GM18870 (cell line): ENCODE data around the gene SRPRB.

Source experiments
- ATAC-seq: cut with Tn5 transposase; IDR thresholded peaks from one replicate; pipeline ENCODE4 v1.9.1; 2021; ENCODE audit warnings: moderate library complexity; ENCODE audit not compliant: unreplicated experiment

The SRPRB gene

DNA sequence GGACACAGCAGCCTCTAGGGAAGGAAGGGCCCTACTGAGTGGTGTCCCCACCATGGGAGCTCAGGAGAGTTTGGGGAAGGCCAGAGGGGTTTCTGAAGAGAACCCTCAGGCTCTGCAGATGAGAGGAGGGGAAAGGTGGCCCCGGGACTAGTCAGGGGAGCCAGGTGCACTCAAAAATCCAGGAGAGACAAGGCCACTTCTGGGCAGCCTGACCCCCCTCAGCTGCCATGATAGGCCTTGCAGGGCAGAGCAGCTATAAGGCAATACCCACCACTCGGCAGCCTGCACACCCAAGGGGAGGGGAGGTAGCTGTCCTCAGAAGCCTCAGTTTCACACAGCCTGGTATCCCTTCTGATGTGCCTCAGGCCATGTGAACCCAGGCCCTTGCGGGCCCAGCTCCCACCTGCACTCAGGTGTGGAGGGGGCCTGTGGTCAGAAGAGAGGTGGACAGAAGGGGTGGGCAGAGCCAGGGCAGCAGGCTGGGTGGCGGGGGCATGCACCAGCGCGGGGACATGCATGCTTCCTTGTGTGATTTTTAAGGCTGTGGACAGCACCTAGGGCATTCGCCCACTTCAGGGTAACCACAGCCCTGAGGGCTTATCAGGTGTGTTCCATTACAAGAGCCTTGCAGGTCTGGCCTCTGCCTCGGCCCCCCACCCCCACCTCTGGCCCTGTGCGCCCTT, 34.6 kb downstream of the SRPRB start:
- ATAC-seq: no peak

GRCh38 chr3:133840767-133841166, 35.2 kb downstream of the SRPRB start:
- no peak for ATAC-seq

- no peak for ATAC-seq
These were observed 35.6 kb downstream of the SRPRB start for GRCh38 chr3:133841196-133841595.

GRCh38 chr3:133842158-133842557, 36.5 kb downstream of the SRPRB start:
- no peak for ATAC-seq

DNA sequence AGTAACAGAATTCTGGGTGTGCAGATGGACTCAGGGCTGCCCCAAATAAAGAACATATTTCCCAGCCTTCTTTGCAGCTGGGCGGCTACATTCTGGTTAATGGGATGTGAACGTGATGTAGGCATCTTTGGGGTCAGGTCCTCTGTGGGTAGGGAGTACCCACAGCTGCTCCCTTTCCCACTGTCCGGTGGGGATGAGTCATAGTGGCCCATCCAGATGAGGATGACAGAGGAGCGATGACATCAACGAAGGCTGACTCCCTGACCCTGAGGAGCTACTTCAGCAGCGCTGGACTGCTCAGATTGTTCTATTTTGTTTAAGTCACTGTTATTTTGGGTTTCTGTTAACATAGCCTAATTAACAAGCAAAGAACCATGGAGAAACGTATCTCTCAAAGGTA, 38.0 kb downstream of the SRPRB start:
- ATAC-seq: no peak

- ATAC-seq: no peak
These were observed 39.5 kb downstream of the SRPRB start for GRCh38 chr3:133845127-133845526.

DNA sequence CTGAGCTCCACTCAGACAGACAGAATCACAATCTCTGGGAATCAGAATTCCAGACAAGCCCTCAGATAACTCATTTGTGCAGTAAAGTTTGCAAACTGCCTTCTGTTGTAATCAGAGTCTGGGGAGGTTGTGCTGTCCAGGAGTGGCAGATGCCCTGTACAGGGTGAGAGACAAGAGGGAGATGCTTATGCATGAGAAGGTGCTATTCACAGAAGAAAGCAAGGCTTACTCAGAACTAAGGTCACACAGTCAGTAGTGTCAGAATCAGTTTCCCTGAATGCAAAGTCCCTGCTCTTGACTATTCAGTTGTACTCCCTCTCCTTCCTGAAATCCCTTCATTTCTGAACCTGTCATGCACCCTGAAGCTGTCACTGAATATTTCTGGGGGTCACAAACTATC, 43.7 kb downstream of the SRPRB start:
- no peak for ATAC-seq

GRCh38 chr3:133850034-133850433, 44.4 kb downstream of the SRPRB start:
- ATAC-seq: no peak

GRCh38 chr3:133851266-133851906, 45.8 kb downstream of the SRPRB start:
- peak; percentile 37 for ATAC-seq

DNA sequence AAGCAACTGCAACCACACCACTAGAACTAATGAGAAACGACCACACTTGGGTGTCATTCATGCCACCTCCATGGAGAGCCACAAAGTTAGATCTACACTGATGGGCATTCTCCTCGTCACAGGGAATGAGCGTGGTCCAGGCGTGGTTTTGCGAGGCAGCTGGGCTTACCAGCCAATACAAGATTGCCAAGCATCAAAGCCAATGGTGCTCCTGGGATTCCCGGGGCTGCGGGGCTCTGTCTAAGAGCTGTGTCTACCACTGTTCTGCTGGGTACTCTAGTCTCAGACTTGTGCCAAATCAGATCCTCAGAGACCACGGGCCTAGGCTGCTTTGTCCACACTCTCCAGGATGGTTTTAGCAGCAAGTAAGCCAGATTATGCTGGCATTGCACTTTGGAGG, 46.3 kb downstream of the SRPRB start:
- no peak for ATAC-seq

- ATAC-seq: no peak
These were observed 47.7 kb downstream of the SRPRB start for GRCh38 chr3:133853063-133853924.

DNA sequence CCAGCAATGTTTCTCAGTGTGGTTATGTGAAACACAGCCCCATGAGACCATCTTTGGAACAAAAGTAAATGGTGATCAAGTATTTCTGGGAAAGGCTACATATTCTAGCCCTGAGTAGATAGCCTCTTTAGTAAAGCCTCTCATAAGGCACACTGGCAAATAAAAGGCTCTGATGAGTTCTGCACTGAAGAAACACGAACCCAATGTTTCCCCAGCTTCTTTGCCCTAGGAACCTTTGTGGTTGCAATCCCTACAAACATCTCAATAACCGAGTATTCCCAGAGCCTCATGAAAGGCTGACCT, 48.3 kb downstream of the SRPRB start:
- ATAC-seq: no peak

- ATAC-seq: no peak
These were observed 48.8 kb downstream of the SRPRB start for GRCh38 chr3:133854264-133855001.

- ATAC-seq: no peak
These were observed 49.4 kb downstream of the SRPRB start for GRCh38 chr3:133855002-133855370.

DNA sequence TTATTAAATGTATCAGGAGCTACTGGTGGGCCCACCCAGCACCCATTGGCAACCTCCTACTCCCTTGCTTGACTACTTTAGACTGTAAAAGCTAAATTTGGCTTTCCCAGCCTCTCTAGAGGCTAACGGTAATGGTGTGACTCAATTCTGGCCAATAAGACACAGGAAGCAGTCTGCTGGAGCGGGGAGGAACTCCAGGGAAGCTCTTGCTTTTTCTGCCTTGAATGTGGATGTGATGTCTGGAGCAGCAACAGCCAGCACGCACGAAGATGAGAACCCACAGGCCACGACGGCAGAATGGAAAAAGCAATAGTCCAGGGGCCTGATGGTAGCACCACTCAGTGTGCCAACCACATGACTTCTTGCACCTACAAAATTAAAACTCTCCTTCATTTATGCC, 50.2 kb downstream of the SRPRB start:
- no peak for ATAC-seq

DNA sequence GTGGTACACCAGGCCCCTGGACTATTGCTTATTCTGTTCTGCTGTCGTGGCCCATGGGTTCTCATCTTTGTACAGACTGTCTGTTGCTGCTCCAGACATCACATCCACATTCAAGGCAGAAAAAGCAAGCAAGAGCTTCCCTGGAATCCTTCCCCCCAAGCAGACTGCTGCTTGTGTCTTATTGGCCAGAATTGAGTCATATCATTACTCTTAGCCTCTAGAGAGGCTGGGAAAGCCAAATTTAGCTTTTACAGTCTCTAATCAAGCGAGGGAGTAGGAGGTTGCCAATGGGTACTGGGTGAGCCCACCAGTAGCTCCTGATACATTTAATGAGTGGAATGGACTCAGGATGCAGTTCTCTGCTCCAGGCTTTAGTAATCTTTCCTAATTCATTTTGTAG, 50.7 kb downstream of the SRPRB start:
- no peak for ATAC-seq

GRCh38 chr3:133857767-133858166, 52.2 kb downstream of the SRPRB start:
- ATAC-seq: no peak

- no peak for ATAC-seq
These were observed 54.0 kb downstream of the SRPRB start for GRCh38 chr3:133859381-133860234.

- no peak for ATAC-seq
These were observed 54.9 kb downstream of the SRPRB start for GRCh38 chr3:133860519-133860918.

DNA sequence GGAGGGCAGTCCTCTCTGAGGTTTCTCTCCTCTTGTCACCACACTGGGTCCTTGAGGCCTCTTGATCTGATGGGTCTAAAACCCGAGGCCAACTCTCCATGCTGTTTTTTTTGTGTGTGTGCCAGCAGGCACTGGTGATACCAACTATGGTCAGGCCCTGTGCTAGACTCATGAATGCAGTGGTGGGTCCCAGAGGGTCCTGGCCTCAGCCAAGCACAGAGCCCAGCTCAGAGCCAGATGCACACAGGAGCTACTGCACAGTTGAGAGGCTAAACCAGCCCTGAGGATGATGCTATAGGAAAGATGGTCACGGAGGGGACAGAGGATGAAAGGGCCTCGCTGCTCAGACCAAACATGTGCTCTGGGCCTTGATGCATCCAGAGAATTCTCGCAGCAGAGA, 56.5 kb downstream of the SRPRB start:
- ATAC-seq: no peak

- no peak for ATAC-seq
These were observed 58.3 kb downstream of the SRPRB start for GRCh38 chr3:133863911-133864310.
